NCI-H524 (cell line): ENCODE results near the gene ARID1B.

ENCODE experiments used
- DNase-seq, 2 experiments: peaks; one replicate each; lab custom pipeline; 2025; lab: John Stamatoyannopoulos, UW

The ARID1B gene

GRCh38 chr6:157244780-157245179 is 467.6 kb downstream of the ARID1B start:
- no peak for DNase-seq

- no peak for DNase-seq
These were observed 468.3 kb downstream of the ARID1B start for GRCh38 chr6:157245436-157245835.

DNA sequence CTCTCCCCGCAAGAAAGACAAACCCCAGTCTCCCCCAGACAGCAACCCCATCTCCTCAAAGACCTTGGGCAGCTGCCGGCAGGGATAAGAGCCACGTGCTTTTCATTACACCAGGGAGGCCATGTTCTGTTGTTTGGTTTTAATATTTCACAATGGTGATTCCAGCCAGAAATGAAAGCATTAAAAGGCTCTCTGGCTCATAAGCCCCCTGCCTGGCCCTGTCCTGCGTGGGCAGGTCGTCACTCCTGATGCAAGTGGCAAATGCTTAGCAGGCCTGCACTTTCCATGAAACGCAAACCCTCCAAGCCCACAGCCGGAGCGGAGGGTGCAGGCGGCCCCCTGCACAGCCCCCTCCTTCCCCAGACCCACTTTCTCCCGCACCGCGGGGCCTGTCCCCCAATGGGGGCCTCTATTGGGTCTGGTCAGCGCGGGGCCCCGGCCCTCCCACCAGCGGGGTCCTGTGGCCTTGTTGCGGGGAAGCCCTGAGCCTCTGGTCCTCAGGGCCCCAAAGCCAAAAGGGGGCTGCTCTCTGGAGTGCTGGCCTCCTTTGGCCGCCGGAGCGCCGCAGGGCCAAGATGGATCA is 469.0 kb downstream of the ARID1B start:
- no peak for DNase-seq

- peak in 1 of 2 experiments; percentile 26 for DNase-seq
These were observed 469.8 kb downstream of the ARID1B start for GRCh38 chr6:157246771-157247484.

- DNase-seq = no peak
These were observed 471.1 kb downstream of the ARID1B start for GRCh38 chr6:157248264-157248663.

DNA sequence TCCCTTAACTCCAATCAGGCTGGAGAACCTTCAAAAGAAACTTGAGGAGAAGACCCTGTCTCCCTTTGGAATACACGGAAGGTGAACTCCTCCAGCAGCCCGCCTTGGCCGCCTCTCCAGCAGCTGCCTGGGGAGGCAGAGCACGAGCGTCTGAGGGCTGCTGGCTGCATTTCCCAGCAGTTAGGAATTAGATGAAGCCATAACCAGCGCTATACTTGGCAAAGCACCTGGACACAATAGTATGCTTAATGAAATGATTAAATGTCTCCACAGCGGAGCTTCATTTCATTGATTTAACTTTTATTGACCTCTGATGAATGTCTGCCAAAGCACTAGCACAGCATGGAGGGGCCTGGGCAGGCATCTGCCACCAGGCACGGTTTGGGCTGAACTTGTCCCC is 472.6 kb downstream of the ARID1B start:
- DNase-seq = no peak

GRCh38 chr6:157251586-157252247 is 474.5 kb downstream of the ARID1B start:
- no peak for DNase-seq

- no peak for DNase-seq
These were observed 475.8 kb downstream of the ARID1B start for GRCh38 chr6:157253017-157253416.

DNA sequence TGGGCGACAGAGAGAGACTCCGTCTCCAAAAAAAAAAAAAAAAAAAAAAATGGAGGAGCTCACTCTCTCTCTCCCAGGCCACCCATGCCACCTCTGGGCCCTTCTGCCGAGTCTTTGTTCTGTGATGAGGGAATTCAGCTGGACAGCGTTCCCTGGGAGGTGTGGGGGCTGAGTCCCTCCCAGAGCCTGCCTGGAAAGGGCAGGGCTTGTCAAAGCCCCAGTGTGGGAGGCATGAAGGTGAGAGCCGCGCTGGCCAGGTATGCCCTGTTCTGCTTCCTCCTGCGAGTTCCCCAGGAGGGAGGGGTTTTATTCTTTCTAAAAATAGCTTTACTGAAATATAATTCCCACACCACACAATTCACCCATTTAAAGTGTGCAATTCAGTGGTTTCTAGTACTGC is 476.5 kb downstream of the ARID1B start:
- no peak for DNase-seq

DNA sequence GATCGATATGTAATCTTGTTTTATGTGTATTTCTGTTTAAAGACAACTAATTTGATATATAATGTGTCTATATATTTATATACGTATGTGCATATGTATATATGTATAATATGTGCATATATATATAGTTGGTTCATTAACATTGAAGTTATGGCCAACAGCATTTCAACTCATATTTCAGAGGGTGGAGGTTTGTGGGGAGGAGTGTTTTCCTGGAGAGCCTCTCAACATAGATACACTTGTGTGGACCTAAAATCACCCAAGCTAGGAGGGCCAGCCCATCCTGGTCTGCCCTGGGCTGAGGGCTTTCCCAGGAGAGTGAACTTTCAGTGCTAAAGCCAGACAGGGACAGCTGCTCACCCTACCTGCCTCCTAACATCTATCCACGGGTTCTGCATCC is 477.4 kb downstream of the ARID1B start:
- DNase-seq = no peak

DNA sequence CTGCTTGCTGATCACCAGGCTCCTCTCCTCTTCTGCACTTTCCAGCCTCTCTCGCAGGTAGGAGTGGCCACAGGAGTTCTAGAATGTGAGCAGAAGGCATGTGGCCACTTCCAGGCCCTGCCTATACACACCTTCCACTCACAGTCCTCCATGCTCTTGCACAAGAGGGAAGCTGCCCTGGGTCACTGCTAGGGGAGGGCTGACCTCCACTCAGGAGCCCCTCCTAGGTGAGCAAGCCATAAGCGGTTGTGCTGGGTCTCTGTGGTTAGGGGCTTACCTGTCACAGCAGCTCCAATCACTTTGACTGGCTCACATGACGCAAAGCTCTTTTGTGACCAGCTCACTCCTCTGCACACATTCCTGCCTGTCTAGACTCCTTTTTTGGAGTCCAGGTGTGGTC is 477.9 kb downstream of the ARID1B start:
- DNase-seq = no peak

DNA sequence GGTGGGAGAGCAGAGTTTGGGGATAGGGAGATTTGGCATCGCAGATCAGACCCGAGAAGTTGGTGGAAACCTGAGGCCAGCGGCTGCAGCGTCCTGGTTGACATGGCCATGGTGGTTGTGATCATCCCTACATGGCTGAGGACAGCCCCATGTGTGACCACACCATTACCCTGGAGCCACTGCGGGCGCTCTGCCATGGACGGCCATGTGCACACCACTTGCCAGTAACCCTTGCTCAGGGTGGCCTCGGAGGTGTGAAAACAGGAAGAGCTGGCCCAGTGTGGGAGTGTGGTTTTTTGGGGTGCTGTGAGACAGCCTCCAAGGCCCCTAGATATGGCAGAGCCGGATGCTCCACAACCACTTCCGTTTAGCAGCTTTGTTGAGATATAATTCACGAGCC is 481.7 kb downstream of the ARID1B start:
- DNase-seq = no peak

- DNase-seq = no peak
These were observed 482.3 kb downstream of the ARID1B start for GRCh38 chr6:157259443-157259842.
